HTERT RPE-1 (cell line): ENCODE measurements around the gene CYTH4.
"Not testable (repeated sequence)": the region's sequence is repeated elsewhere in the genome, so short reads cannot be mapped to it uniquely, and the experiment has no call there.

Experiments
- in situ Hi-C: fragments of 300-500 bp; cut with MboI; formaldehyde crosslinking; loops from 4 replicates; pipeline ENCODE4 v1.14.3; 2020; ENCODE audit warnings: low sequenced_read_pairs

Gene CYTH4, protein sequence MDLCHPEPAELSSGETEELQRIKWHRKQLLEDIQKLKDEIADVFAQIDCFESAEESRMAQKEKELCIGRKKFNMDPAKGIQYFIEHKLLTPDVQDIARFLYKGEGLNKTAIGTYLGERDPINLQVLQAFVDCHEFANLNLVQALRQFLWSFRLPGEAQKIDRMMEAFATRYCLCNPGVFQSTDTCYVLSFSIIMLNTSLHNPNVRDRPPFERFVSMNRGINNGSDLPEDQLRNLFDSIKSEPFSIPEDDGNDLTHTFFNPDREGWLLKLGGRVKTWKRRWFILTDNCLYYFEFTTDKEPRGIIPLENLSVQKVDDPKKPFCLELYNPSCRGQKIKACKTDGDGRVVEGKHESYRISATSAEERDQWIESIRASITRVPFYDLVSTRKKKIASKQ

DNA sequence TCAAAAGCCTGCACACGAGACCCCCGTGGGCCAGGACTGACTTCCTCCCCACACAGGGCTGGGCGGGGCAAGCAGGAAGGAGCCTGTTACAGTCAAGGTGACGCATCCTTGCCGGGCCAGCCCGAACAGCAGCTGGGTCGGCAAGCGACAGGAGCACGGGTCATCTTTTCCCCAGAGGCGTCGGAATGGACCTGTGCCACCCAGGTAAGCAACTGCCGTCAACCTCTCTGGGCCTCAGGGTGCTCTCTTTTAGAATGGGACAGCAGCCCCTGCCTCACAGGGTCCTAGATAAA lies at the start of gene CYTH4:
Gene CYTH4, plus strand, starts transcription at position 124 of the 293 bp plus-strand sequence. Its CDS starts 62 bp downstream, at position 186.
- in situ Hi-C loops = no loop called here

DNA sequence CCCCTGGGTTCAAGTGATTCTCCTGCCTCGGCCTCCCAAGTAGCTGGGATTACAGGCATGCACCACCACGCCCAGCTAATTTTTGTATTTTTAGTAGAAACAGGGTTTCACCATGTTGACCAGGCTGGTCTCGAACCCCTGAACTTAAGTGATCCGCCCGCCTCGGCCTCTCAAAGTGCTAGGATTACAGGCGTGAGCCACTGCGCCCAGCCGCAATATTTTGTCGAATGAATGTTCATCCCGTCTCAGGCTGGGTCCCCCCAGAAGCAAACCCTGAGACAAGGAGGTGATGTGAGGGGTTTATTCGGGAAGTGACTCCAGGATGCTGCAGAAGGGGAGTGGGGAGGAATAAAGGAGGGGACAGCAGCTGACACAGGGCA lies 48.9 kb upstream of the CYTH4 start:
- in situ Hi-C loops = not testable (repeated sequence)

DNA sequence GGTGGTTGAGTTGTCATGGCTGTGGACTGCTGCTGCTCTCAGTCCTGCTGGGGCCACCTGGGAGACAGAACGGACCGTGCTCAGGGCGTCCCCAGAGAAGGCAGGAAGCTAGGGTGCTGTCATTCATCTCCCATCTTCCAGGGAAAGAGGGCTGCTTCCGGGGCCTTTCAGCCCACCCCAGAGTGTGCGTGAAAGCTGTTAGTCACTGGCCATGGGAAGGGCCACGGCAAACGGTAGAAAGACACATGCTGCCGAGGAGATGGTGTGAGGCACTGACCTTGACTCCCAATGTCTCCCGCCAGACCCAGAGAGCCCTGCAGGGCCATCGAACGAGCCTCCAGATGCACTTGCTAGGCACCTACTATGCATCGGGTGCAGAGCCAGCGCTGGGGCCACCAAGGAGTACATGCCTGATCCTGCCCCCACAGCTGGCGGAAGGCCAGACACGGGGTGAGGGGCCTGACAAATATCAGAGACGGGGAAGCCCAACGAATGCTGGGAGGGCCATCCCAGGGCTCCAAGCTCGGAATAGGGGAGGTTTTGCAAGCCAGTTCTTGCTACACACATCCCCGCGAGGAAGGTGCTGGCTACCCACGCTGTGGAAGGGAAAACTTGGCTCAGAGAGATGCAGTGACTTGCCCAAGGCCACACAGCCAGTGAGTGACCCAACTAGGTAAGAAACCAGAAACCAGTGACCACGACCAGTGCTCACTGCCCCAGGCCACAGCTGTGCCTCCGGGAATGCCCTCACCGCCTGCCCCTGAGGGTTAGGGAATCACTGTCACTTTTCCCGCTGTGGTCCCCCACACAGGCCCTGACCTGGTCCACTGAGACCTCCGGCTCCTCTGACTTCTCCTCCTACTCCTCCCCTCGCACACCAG lies 48.3 kb upstream of the CYTH4 start:
- in situ Hi-C loops = no loop called here

DNA sequence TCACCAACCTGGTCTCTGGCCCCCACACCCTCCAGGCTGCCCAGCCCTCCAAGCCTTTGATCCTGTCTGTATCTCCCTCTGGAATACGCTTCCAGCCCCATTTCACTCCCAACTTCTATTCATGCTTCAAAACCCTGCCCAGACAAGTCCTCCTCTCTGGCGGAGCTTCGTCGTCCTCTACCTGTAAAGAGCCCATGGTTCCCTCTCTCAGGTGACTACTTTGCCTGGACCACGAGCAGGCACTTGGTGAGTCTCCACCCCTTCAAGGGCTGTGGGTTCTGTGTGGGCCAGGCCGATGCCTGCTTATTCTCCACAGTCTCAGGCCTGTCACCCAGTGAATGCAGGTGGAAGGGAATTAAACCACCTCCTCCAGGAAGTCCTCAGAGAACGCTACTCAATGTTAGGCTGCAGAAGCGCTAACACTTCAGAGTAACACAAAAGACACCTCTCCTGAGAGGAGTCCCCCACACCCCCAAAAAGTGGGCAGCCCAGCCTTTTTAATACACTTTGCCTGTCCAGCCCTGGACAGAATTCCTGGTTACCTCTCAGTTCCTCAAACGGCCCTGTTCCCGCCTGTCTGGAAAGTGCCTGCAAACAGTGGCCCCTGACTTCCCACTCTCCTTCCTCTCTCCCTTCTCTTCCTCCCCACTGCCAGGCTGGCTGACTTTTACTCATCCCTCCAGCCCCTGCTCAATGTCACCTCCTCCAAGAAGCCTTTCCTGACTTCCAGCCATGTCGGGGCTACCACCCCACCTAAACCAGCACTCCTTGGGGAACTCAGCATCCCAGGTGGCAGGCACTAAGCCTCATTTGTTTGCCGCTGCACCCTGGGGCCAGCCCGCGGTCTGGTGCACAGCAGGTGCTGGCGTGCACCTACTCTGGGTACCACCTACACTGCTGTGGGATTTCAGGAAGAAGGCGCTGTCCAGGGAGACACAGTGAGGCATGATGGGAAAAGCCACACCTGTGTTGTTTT lies 47.3 kb upstream of the CYTH4 start:
- in situ Hi-C loops = no loop called here

DNA sequence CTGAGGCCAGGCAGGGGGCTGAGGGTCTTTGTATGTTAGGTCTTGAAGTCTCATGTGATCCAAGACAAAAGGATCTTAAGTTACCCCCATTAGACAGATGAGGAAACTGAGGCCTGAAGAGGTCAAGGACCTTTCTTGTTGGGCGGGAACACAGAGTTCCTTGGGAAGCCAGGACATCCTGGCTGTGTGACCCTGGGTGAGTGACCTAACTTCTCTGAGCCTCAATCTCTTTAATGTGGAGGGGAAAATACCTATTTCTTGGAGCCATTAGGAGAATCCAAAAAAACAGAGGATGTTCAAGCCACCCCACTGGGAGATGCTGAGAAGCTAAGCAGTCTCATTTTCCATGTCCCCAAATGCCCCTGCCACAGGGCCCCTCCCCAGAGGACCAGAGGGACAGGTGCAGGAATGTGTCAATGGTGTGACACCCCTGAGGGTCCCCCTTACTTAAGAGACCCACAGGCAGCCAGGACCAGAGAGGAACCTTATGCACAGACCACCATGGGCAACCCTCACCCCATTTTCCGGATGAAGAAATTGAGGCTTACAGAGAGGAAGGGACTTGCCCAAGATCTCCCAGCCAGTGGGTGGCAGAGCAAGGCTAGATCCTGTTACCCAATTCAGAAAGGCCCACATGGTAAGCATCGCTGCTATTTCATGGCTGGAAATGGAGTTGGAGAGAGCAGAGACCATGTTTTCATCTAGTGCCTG lies 46.3 kb upstream of the CYTH4 start:
- in situ Hi-C loops = no loop called here

DNA sequence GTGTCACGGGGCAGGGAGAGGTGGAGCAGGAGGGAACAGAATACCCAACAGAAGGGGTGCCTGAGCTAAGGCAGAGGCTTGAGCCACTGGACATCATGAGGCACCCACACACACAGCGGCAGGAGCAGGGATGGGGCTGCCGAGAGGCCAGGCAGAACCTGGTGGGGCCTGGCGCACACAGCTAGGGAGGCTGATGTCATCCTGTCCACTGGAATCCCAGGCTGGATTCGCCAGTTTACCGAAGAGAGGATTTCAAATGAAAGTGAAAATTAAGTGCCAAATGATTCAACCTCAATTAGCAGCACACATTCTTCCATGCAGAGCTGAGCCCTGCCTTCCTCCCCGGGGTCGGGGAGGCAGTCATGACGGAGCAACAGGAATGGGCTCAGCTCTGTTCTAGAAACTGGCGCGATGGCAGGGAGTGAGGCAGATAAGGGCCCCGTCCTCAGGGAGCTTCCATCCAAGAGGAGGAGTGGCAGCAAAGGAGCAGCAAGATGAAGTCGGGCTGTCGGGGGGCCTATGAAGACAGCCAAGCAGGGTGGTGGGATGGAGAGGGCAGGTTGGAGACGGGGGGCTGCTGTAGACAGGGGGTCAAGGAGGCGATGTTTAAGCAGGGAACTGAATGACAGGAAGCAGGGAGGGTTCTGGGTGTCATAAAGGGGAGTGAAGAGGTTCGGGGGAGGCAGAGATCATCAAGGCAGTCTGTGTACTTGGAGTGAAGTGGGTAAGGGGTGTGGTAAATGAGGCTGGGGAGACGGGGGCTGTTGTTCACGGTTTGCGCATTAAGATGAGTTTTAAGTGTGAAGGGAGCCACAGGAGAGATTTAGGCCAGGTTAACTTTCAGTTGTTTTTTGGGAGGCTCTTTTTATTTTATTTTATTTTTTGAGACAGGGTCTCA lies 44.7 kb upstream of the CYTH4 start:
- in situ Hi-C loops = no loop called here

DNA sequence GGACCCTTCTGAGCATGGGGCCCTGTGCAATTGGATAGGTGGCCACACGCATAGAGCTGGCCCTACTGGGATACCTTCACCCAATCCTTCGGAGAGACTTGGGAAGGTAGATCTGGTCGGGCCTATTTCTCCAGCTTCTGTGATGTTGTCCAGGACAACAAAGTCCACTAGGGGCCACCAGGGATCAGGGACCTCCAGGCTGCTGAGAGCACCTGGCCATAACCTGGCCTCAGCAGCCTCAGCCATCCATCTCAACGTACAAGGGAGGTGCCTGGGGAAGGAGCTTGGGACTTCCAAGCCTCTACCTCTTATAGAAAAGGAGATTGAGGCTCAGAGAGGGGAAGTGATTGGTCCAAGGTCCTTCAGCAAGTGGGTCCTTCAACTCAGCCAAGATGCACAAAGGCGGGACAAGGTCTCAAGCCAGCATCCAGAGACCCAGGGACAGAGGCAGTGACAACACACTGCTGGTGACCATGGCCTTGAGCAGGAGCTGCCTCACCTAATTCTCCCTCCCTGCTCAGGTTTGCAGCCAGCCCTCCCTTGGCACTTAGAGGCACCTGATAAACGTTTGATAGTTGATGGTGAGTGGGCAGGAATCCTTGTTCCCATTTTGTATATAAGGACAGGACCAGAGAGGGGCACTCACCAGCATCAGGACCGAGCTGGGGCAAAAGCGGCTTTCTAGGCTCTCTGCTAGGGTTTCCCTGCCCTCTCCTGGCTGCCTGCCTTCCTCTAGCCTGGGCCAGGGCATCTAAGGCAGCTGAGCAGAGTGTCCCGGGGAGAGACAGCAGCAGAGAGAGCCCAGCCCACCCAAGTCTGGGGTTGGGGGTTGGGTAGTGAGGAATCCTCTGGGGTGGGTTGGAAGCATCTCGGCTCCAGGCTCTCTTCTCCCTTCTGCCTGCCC lies 42.7 kb upstream of the CYTH4 start:
- in situ Hi-C loops = no loop called here

DNA sequence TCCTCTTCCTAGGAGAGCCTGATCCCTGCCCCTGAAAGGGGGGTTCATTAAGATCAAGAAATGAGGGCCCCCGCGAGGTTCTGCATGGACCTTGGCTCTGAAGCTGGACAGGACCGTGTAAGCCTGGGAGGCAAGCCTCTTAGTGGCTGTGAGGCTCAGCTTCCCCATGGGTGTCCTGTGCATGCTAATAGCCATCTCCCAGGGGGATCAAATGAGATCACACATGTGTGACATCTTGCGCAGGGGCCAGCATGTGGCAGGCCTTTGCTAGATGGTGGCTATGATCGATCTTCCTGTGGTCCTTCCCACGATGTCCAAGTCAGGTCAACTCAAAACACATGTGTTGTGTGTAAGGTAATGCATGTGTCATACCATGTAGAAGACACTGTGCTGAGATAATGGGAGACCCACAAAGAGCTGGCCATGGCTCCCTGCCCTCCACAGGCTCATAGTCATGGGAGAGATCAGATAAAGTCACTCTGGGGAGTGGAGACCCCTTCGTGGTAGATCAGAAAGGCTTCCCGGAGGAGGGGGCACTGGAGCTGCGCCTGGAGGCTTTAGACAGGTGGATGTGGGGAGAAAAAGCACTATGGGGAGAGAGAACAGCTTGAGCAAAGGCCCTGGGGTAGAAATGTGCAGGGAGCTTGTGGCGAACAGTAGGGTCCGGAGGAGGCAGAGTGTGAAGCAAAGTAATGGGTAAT lies 41.9 kb upstream of the CYTH4 start:
- in situ Hi-C loops = no loop called here

DNA sequence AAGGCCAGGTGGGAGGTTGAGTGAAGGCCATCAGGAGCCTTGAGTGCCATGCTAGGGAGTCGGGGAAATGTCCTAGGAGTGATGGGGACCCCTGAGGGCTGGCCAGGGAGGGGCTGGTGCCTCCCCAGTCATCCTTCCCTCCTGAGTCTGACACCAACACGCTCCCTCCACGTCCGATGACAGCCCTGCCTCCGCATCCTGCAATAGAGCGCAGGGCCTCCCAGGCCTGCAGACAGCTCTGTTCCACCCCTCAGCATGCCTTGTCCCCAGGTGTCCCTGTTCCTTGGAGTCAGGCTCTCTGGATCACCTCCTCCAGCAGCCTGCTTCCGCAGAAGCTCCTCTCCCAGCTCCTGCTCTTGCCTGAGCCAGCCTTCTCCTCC lies 41.4 kb upstream of the CYTH4 start:
- in situ Hi-C loops = no loop called here

DNA sequence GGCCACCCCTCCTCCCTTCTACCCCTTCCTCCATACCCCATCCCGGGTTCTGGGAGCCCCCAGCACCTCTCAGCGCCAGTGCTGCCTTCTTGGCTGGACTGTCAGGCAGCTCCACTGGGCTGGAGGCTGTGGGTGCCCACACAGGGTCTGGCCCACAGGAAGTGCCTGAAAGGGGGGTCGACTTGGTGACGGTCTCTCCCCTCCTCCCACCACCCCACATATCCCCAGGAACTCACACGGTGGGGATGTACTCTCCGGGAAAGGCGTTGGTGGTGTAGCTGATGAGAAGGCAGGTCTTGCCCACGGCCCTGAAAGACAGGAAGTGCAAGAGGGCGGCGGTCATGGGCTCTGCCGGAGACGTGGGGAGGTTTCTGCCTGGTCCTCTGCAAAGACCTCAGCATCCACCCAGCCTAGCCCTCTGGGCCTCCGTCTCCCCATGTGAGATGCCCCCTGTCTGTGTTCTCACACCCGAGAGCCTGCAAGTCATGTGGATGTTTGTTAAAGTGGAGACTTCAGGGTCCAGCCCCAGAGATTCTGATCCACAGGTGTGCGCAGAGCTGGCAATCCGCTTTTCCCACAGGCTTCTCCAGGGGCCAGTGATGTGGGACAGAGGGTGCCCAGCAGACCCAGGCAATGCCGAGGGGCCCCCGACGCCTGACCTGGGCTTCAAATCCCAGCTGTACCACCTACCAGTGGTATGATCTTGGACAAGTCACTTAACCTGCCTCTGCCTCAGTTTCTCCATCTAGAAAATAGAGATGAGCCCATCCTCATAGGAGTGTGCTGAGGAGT lies 40.8 kb upstream of the CYTH4 start:
- in situ Hi-C loops = no loop called here

DNA sequence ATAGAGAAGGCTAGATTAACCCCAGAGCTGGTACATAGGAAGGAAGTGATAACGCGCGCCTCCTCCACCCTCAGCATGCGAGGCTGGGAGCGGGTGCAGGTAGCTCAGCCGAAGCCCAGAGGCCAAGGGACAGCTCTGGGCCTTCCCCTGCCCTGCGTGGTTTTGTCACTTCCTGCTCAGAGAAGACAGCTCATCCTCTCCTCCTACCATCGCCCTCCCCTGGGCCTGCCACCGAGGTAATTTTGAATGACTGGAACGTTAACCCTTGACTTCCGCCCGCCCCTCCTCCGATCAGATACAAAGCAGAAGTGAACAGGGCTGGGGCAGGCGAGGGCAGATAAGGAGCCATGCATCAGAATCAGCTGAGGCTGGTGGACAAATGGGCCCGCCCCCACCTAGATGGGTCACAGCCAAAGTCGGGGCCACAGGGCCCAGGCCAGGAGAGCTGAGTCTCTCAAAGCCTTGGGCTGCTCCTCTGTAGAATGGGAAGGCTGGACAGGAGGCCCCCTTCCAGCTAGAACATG lies 39.9 kb upstream of the CYTH4 start:
- in situ Hi-C loops = no loop called here

DNA sequence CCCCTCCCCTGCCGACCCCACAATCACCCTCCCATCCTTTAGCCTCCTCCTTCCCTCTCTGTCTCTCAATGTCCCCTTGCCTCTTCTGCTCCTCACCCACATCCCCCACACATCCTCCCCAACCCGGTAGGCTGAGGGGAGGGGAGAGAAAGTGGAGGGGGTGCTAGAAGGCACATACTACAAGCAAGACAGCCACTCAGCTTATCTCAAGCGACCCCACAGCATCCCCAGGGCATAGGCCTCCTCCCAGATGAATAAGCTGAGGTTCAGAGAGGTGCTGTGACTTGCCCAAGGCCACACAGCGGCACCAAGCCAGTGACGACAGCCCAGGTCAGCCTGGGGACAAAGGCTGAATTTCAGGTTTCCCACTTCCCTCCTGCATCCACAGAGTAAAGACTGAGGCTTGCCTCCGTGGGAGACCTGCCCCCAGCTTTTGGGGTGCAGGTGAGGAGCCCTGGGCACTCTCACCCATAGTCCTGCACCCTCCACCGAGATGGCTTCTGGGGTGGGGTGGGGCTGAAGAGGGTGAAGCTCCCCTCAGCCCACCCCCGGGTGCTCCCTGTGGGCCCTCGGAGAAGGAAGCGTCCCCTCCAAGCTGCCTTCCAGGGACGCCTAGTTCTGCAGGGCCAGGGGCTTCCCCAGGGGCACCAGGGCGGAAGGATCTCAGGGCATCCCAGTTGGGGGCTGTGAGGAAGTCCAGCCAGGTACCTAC lies 38.8 kb upstream of the CYTH4 start:
- in situ Hi-C loops = no loop called here

DNA sequence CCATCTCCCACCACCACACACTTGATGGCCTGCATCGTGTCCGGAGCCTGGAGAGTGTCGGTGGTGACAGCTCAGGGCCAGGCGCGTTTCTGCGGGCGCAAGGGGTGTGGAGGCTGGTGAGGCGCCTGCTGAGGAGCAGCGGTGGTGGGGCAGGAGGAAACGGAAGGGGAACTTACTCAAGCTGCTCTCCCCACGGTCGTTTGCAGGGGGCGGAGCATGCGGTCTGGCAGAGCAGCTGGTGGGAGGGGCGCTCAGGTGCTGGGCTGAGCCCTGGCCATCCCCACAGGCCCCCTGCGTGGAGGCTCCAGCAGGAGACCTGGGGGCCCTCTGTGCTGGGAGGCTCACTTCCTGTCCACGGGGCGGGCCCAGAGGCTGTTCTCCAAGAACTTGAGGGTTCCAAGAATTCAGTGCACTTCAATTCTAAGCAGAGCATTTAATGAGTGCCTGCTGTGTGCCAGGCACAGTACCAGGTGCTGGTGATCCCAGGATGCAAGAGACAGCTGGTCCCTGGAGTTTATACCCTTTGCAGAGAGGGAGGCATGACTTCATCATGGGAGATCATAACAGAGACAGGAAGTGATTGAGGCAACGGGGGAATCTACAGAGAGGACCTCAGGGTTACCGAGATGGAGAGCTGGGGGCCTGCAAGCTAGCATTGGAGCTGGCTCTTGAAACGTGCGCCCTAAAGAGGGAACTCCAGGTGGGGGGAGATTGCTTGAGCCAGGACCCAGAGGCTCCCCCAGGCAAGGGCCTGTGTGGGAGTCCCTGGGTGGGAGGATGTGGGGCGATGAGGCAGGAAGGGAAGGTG lies 38.0 kb upstream of the CYTH4 start, which contains the start of gene RAC2:
Gene RAC2, minus strand, starts transcription at position 156 of the 808 bp plus-strand sequence. Its CDS starts 121 bp downstream, at position 35.
- in situ Hi-C loops = no loop called here

DNA sequence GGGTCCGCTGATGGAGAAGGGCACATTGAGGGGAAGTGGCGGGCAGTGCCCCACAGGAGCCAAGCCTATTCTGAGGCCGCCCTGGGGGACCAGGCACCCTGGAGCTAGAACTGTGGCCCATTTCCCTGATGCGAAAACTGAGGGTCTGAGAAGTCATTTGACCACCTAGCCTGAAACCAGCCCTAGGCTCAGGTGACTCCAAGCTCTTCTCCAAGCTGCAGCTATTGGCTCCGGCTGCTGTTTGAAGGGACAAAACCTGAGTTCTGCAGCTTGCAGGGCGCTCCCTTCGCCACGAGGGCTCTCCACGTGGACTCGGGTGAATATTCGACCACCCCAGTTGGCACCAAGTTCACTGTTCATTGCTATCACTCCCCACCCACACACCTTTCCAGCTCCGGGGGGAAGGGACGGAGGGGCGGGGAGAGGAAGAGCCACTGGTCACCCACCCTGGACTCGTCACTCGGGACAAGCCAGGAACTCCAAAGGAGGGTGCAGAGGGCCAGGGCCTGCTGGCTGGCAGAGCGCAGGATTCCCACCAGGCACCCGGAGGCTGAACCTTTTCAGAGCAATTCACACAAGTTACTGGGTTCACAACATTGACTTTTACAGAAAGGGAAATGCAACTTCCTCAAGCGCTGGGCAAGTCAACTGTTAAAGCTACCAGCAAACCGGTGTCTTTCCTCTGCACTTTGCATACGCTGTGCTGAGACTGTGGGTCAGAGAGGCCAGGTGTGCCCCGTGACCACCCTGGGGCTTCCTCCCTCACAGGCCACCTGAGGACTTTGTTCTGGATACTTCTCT lies 37.2 kb upstream of the CYTH4 start:
- in situ Hi-C loops = no loop called here
